Cardiac fibroblast (primary cell): ENCODE data around the gene IL24.
A peak's percentile ranks its signal among the peaks of the same experiment; 100 is the strongest.

Experiments
- DNase-seq, 2 donors: peaks; one replicate each; pipeline versions ENCODE4 v3.0.0 to v3.0.0-alpha.2; 2010; ENCODE audit warnings: low read depth in 2 of 2
- H3K4me3 ChIP-seq, 2 donors: replicated peaks in 1 of 2; 1 replicate in 1 of 2; 2 replicates in 1 of 2; pipeline ENCODE4 v1.5.1; 2011; ENCODE audit warnings: low read depth in 2 of 2, low read length in 2 of 2, mild to moderate bottlenecking in 2 of 2, moderate library complexity in 1 of 2
- CTCF ChIP-seq: IDR thresholded peaks from one replicate; pipeline ENCODE4 v1.5.1; 2011; ENCODE audit warnings: low read depth, mild to moderate bottlenecking, low read length, inconsistent platforms

Gene IL24

DNA sequence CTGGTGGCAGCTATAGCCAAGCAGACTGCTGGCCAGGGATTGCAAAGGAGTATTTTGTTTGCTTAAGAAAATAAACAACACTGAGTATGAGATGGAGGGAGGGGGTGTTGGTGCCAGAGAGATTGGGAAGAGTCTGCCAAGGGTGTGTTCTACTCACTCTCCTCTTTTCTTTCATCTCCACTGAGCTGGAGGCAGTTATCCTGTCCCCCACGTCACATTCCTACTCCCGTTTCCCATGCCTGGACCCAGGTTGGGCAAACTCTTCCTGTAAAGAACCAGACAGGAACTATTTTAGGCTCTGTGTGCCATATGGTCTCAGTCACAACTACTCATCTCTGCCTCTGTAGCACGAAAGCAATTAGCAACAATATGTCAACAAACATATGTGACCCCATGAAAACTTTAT is 1.4 kb upstream of the IL24 start:
- no peak for TF ChIP-seq CTCF
- DNase-seq, result peak; percentile 82 to 92
- H3K4me3 ChIP-seq, result no peak overlapping the region

DNA sequence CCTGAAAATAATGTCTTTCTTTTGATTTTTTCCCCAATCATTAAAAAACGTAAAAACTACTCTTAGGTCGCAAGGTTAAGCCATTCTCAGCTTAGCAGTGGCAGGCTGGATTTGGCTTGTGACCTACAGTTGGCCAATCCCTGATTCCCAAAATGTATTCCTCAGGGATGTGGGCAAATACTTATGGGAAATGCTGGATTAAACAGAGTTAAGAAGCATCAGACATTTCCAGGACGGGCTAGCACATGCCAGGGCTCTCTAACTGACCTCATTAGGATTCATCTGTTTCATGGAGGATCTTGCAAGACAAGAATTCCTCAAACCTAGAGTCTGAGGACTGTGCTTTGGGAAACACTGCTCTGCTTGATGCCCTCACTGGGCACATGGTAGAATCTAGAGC is 982 bp upstream of the IL24 start:
- no peak for TF ChIP-seq CTCF

DNA sequence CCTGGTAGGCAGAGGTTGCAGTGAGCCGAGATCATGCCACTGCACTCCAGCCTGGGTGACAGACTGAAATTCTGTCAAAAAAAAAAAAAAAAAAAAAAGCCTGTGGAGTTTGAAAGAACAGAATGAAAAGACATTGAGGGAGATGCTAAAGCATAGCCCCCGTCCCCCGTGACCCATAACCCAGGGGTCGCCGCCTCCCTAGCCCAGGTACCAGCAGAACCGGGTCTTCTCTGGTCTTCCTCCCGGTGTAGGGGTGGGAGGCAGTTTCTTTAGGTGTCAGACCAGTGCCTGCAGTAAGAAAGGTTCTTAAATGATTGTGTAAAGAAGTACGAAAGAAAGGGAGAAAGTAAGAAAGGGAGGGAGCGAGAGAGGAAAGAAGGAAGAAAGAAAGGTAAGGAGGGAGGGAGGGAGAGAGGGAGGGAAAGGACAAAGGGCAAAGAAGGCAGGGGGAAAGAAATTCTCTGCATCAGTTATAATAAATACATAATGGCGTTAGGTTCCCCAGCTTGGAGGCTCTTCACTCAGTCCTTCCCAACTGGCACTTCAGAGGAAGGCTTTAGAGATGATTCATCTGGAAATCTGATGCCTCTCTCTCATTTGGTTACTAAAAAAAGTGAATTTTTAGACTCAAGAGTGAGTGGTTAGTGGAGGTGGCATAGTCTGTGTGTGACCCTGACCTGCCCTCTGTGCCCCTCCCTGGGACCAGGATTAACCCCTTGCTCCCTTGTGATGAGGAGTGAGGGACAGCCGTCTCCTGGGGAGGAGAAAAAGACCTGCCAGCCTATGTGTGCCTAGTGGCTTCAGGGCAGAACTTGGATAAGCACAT is 1.1 kb downstream of the IL24 start:
- H3K4me3 ChIP-seq, result no peak overlapping the region
- peak; percentile 68 to 72 for DNase-seq
- TF ChIP-seq CTCF, result no peak

More for the DNA sequence above, 982 bp upstream of the IL24 start:
- DNase-seq, result peak in 1 of 2 donors; percentile 78
- no peak overlapping the region for H3K4me3 ChIP-seq

DNA sequence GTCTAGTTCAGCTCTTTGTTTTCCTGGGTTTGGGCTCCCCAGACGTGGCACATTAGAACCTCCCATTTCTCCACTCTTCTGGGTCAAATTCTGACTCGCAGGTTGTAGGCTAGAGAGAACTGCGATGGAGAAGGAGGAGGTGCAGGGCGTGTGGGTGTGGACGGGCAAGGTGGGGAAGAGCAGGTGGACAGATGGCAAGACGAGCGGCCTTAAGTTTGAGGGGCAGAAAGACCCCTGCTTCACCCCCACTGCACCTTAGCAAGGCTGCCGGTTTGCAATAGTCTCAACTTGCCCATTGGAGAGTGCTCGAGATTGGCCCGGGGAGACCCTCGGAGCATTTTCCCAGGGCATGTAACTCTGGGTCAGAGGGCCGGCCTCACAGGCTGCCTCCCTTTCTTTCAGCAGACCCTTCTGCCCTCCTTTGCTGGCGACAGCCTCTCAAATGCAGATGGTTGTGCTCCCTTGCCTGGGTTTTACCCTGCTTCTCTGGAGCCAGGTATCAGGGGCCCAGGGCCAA is 1.7 kb downstream of the IL24 start:
- DNase-seq, result no peak
- no peak overlapping the region for H3K4me3 ChIP-seq
- TF ChIP-seq CTCF, result no peak

- no peak for TF ChIP-seq CTCF
- peak in 1 of 2 donors; percentile 43 for DNase-seq
- H3K4me3 ChIP-seq, result no peak overlapping the region
These were observed 2.5 kb downstream of the IL24 start for GRCh38 chr1:206899717-206900116.

DNA sequence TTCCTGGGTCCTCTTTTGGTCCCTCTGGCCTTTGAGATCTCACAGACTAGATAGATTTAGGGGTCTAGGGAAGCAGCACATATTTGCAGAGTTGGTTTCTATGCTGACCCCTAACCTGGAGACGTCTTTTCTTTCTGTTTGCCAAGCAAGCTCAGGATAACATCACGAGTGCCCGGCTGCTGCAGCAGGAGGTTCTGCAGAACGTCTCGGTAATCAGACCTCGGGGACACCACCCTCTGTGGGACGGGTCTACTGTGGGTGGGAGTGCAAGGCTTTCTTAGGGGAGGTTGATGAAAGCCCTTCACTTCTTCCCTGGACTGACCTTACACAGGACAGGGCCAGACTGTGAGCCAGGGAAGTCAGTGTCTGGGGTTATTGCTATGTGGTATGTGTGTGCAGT is 2.9 kb downstream of the IL24 start:
- no peak for DNase-seq
- H3K4me3 ChIP-seq, result no peak overlapping the region
- TF ChIP-seq CTCF, result no peak
